Endothelial cell of umbilical vein (primary cell): ENCODE data around the gene SEMA3E. TPM values are rescaled to one million over a fixed set of nuclear protein-coding genes. Genes with fewer than 3 reads are reported as not detected.
"Not testable (repeated sequence)": the region's sequence is repeated elsewhere in the genome, so short reads cannot be mapped to it uniquely, and the experiment has no call there.

Experiments used
- BruUV-seq: library from RNA; stranded (reverse); fragments of 400-500 nt; replicated peaks from 2 replicates; lab custom pipeline; 2021; lab: Mats Ljungman, UMichigan
- CTCF ChIA-PET: fragments of 300-600, 350-600 bp; sonication (Branson Sonifier 250); formaldehyde crosslinking; loops from one replicate; lab custom pipeline; 2021; ENCODE audit warnings: antibody characterized with exemption, inconsistent platforms; lab: Charles Lee
- POLR2A ChIA-PET: fragments of 300-600, 350-600 bp; sonication (Branson Sonifier 250); formaldehyde crosslinking; loops from one replicate; lab custom pipeline; 2021; ENCODE audit warnings: antibody characterized with exemption, inconsistent platforms; lab: Charles Lee
- DNase-seq: peaks from one replicate; pipeline ENCODE4 v3.0.0-alpha.2; 2011; ENCODE audit warnings: low read depth, low spot score
- FAIRE-seq: peaks from 2 replicates; lab custom pipeline; 2011; peaks lifted over from hg19 to GRCh38; lab: Jason Lieb, UNC
- H2AFZ ChIP-seq: 2 replicates; pipeline ENCODE4 v1.6.0; 2012; ENCODE audit warnings: low read depth, low read length, control low read depth, inconsistent platforms
- H3K27ac ChIP-seq: 2 replicates; pipeline ENCODE4 v1.5.1; 2011; ENCODE audit warnings: low read depth, mild to moderate bottlenecking, control low read depth, low read length, moderate library complexity; ENCODE audit not compliant: insufficient read depth
- H3K27me3 ChIP-seq, 2 experiments: 2 replicates each; pipeline versions ENCODE4 v1.6.0 to v1.6.1; 2011; ENCODE audit warnings: low read length in 2 of 2, mixed read lengths in 1 of 2; ENCODE audit not compliant: control insufficient read depth in 2 of 2, insufficient read depth in 2 of 2
- H3K36me3 ChIP-seq, 2 experiments: 2 replicates in 1 of 2; 3 replicates in 1 of 2; pipeline ENCODE4 v1.5.1; 2011; ENCODE audit warnings: low read length in 2 of 2, mild to moderate bottlenecking in 1 of 2, moderate library complexity in 1 of 2; ENCODE audit not compliant: control insufficient read depth in 2 of 2, insufficient read depth in 2 of 2; ENCODE audit errors: extremely low read depth in 1 of 2
- H3K4me1 ChIP-seq: 3 replicates; pipeline ENCODE4 v1.5.1; 2011; ENCODE audit warnings: mild to moderate bottlenecking, low read length; ENCODE audit not compliant: control insufficient read depth, insufficient read depth; ENCODE audit errors: extremely low read depth
- H3K4me2 ChIP-seq: 2 replicates; pipeline ENCODE4 v1.6.1; 2011; ENCODE audit warnings: low read length, control low read depth, mixed read lengths; ENCODE audit not compliant: insufficient read depth
- H3K4me3 ChIP-seq, 3 experiments: fragments of 200-600 bp in 1 of 3; sonication (generic), shearing (Covaris generic) in 1 of 3; replicated peaks in 1 of 3; 2 replicates each; pipeline ENCODE4 v1.5.1; 2011 to 2016; ENCODE audit warnings: control low read depth in 3 of 3, low read length in 3 of 3, mild to moderate bottlenecking in 2 of 3, inconsistent platforms in 1 of 3, low read depth in 1 of 3, moderate library complexity in 1 of 3; ENCODE audit not compliant: insufficient read depth in 1 of 3
- H3K79me2 ChIP-seq: 2 replicates; pipeline ENCODE4 v1.6.0; 2012; ENCODE audit warnings: low read length, inconsistent platforms; ENCODE audit not compliant: control insufficient read depth, insufficient read depth
- H3K9ac ChIP-seq: replicated peaks from 2 replicates; pipeline ENCODE3; 2011; ENCODE audit warnings: low read length, control low read depth; ENCODE audit not compliant: insufficient read depth; ENCODE audit errors: extremely low read depth
- H3K9me1 ChIP-seq: replicated peaks from 3 replicates; pipeline ENCODE4 v1.6.0; 2011; ENCODE audit warnings: mild to moderate bottlenecking, low read length; ENCODE audit not compliant: control insufficient read depth, insufficient read depth; ENCODE audit errors: extremely low read depth
- H3K9me3 ChIP-seq: replicated peaks from 2 replicates; pipeline ENCODE4 v1.5.1; 2012; ENCODE audit warnings: low read length, inconsistent platforms; ENCODE audit not compliant: control insufficient read depth, insufficient read depth
- H4K20me1 ChIP-seq: replicated peaks from 2 replicates; pipeline ENCODE3; 2011; ENCODE audit warnings: mild to moderate bottlenecking, low read length; ENCODE audit not compliant: control insufficient read depth, insufficient read depth; ENCODE audit errors: extremely low read depth
- dilution Hi-C: fragments of 300-500 bp; cut with MboI; formaldehyde crosslinking; loops from one replicate; pipeline ENCODE4 v1.15.0; 2019; ENCODE audit warnings: low sequenced_read_pairs; ENCODE audit not compliant: extremely low pct_ligation_motif_present
- intact Hi-C: fragments of 100-400 bp; cut with micrococcal nuclease; formaldehyde crosslinking; loops from one replicate; pipeline ENCODE4 v1.10.0; 2022
- polyA plus RNA-seq, 4 experiments: library from polyadenylated mRNA; depleted of rRNA in 3 of 4; stranded (reverse) in 3 of 4; unstranded in 1 of 4; fragments of >200 nt; gene quantifications; 2 replicates each; pipeline versions ENCODE4 v1.2.1 to v1.2.3, GENCODE V29; 2011 to 2012; ENCODE audit warnings: missing spikeins in 1 of 4
- total RNA-seq: library from RNA; stranded (reverse); gene quantifications from 2 replicates; pipeline ENCODE4 v1.2.3, GENCODE V29; 2021

The SEMA3E gene
- total and polyA plus RNA-seq, 2 donors (not counting 3 experiments of a cell fraction or from before 2014, with no cell fraction given) = not detected

GRCh38 chr7:83459930-83460653 is 188.8 kb downstream of the SEMA3E start:
- FAIRE-seq, BruUV-seq, DNase-seq, H4K20me1 ChIP-seq, H3K79me2 ChIP-seq, H2AFZ ChIP-seq, H3K9me1 ChIP-seq, H3K9ac ChIP-seq, POLR2A ChIA-PET, H3K27me3 ChIP-seq, CTCF ChIA-PET, dilution Hi-C loops, H3K27ac ChIP-seq, H3K4me1 ChIP-seq, H3K4me3 ChIP-seq, H3K9me3 ChIP-seq, H3K4me2 ChIP-seq, H3K36me3 ChIP-seq: not testable (repeated sequence)
- intact Hi-C loops = loop anchor here (10.0 kb wide), 1 partner anchor 655 kb away; no protein-coding TSS in a partner anchor

DNA sequence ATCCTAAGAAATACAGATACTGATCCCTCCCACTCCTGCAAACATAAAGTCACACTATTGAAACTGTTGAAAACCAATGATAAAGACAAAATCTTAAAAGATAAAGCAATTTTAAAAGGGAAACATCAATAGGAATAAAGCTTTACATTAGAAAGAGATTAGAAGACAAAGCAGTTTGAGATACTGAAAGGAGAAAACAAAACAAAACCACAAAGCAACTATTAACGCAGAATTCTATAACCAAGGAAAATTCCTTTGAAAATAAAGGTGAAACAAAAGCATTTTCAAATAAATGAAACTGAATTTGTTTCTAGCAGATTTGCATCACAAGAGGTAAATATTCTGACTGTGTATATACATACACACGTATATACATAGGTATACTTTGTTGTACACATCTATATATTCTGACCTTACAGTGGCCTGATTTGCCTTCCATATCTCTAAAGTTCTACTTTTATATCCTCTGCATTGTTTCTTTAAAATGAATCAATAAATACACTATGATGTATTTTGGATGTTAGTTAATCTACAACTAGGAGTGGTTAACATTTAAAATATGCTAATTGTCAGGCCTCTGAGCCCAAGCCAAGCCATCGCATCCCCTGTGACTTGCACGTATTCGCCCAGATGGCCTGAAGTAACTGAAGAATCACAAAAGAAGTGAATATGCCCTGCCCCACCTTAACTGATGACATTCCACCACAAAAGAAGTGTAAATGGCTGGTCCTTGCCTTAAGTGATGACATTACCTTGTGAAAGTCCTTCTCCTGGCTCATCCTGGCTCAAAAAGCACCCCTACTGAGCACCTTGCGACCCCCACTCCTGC is 189.6 kb downstream of the SEMA3E start:
- not testable (repeated sequence) for BruUV-seq

More for the DNA sequence above, 189.6 kb downstream of the SEMA3E start:
- intact Hi-C loops, H3K27me3 ChIP-seq, dilution Hi-C loops, H3K36me3 ChIP-seq, H3K4me2 ChIP-seq, H3K9me3 ChIP-seq, POLR2A ChIA-PET, H3K79me2 ChIP-seq, H3K4me3 ChIP-seq, H4K20me1 ChIP-seq, H3K4me1 ChIP-seq, H3K9ac ChIP-seq, H3K27ac ChIP-seq, H3K9me1 ChIP-seq, H2AFZ ChIP-seq, FAIRE-seq, CTCF ChIA-PET, DNase-seq: not testable (repeated sequence)
